8988T (cell line): ENCODE results near the gene CD53.
"Not testable (repeated sequence)": the region's sequence is repeated elsewhere in the genome, so short reads cannot be mapped to it uniquely, and the experiment has no call there.

Experiments used
- DNase-seq: peaks from one replicate; pipeline ENCODE4 v3.0.0; 2011

Gene CD53

DNA sequence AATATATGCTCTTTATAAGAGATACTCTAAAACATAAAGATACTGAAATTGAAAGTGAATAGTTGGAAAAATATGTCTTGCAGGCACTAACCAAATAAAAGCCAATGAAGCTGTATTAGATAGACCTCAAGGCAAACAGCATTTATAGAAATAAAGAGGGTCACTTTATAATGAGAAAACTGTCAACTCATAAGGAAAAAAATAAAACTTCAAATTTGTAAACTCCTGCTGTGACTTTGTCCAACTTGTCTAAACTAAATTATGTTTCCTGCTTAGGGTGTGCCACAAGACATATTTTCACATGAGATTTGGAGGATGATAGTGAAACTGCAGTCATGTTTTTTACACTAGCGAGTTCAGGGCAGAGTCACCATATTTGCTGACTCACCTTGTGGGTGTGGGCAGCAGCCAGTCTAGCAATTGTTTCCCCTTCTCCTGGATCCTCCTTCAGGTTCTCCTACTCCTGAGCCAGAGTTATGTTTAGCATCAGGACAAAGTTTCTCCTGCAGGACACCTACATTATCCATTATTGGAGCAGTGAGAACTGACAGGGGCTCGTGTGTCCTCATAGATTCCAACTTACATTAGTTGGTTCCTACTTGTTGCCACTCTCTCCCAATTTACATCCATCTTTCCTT, 43.8 kb downstream of the CD53 start:
- DNase-seq, result no peak

DNA sequence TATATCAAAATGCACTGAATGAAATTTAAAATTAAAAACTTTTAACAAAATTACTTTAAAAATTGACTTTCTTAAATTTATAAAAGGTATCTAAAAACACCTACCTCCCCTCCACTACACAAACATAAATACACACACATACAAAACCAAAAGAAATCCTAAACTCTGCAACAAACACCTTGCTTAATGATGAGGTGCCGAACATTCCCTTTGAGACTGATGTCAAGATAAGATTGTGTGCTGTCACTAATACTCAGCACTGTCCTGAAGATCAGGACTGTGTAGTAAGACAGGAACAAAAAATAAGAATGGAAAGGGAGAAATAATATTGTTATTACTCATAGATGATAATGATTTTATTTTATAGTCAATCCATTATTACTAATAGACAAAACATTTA, 45.1 kb downstream of the CD53 start:
- no peak for DNase-seq

GRCh38 chr1:110921953-110922352, 49.0 kb downstream of the CD53 start:
- no peak for DNase-seq

GRCh38 chr1:110927484-110928075, 54.6 kb downstream of the CD53 start:
- DNase-seq, result no peak

DNA sequence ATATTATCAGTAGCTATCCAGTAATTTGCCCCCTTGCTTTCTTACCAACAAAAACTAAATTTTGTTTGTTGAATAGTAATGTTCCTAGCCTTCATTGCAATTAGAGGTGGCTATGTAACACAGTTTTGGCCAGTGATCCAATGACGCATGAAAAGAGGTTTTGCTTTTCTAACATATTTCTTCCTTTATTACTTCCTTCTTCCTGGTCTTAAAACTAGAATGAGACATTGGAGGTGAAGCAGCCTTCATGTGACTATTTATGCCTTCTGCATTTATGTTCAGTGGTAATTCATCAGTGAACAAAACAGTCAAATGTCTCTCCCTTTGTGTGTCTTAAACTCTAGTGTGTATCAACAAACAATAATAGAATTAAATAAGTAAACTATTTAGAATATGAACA, 55.2 kb downstream of the CD53 start:
- no peak for DNase-seq

DNA sequence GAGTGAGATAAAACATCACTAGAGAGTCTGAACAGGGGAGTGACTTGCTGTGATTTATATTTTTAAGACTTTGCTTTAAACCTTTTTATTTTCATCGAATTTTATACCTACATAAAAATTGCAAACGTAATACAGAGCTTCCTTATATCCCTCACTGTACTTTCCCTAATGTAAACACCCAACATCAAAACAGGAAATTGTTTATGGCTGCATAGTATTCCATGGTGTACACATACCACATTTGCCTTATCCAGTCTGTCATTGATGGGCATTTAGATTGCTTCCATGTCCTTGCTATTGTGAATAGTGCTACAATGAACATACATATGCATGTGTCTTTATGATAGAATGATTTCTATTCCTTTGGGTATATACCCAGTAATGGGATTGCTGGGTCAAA, 56.0 kb downstream of the CD53 start:
- no peak for DNase-seq

GRCh38 chr1:110931097-110931496, 58.1 kb downstream of the CD53 start:
- not testable (repeated sequence) for DNase-seq

- no peak for DNase-seq
Observed at GRCh38 chr1:110936567-110936966, 63.6 kb downstream of the CD53 start.

DNA sequence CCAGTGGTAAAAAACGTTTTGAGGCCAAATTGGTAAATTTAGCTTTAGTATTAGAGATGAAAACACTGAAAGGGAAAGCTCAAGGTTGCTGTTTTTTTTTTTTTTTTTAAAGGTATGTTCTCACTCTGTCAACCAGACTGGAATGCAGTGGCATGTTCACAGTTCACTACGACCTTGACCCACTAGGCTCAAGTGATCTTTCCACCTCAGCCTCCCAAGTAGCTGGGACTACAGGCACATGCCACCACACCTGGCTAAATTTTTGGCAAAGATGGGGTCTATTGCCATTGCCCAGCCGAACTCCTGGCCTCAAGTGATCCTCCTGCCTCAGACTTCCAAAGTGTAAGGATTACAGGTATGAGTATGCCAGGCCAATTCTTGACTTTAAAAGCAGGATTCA, 71.9 kb downstream of the CD53 start:
- DNase-seq, result no peak

- no peak for DNase-seq
Observed at GRCh38 chr1:110945626-110946025, 72.7 kb downstream of the CD53 start.

- no peak for DNase-seq
Observed at GRCh38 chr1:110948038-110948810, 75.3 kb downstream of the CD53 start.
